Ovary (tissue), 3 donors: ENCODE data around the gene SCN1A.

Experiments used
- CTCF ChIP-seq, 3 donors: fragments of 450-650 bp in 2 of 3; fragments of 200-600 bp in 1 of 3; IDR thresholded peaks; one replicate each; pipeline versions ENCODE4 v1.5.1 to v1.8.0; 2016 to 2022; ENCODE audit warnings: antibody characterized with exemption in 3 of 3, mild to moderate bottlenecking in 1 of 3
- POLR2A ChIP-seq: fragments of 450-650 bp; IDR thresholded peaks from one replicate; pipeline ENCODE4 v1.6.1; 2017; ENCODE audit warnings: antibody characterized with exemption, mild to moderate bottlenecking, moderate library complexity
- donor health status: DM: no; HTN: no; CAD: no.

- TF ChIP-seq CTCF (IDR thresholded peaks at IDR 0.05): no peak
- no peak for TF ChIP-seq POLR2A
These were observed 33.5 kb downstream of the SCN1A start for GRCh38 chr2:166094325-166094724.
